Left renal pelvis (tissue), 4 donors: ENCODE measurements around the gene ANXA2. TPM values are rescaled to one million over a fixed set of nuclear protein-coding genes. Genes with fewer than 3 reads are reported as not detected.

Source experiments
- DNase-seq, 4 donors: peaks; one replicate each; pipeline ENCODE4 v3.0.0-alpha.2; 2013; ENCODE audit warnings: low read depth in 4 of 4, low spot score in 3 of 4
- polyA plus RNA-seq, 4 donors: library from polyadenylated mRNA; unstranded; fragments of 120-200 nt; gene quantifications; one replicate each; pipeline ENCODE4 v1.2.1, GENCODE V29; 2013; ENCODE audit not compliant: insufficient read length in 4 of 4

The ANXA2 gene
- polyA plus RNA-seq, 4 donors = 463 to 827 (median 632) TPM

- DNase-seq = no peak
Measured at GRCh38 chr15:60315878-60316277, 81.9 kb downstream of the ANXA2 start.

GRCh38 chr15:60313906-60314305, 83.9 kb downstream of the ANXA2 start:
- no peak for DNase-seq

- no peak for DNase-seq
Measured at GRCh38 chr15:60307034-60307433, 90.8 kb downstream of the ANXA2 start.

- no peak for DNase-seq
Measured at GRCh38 chr15:60301024-60301423, 96.8 kb downstream of the ANXA2 start.

GRCh38 chr15:60299452-60300047, 98.2 kb downstream of the ANXA2 start:
- peak in 1 of 4 donors; percentile 8 for DNase-seq

Other genes with a start within 250 kb of the ANXA2 start
- gene ICE2, start 81.2 kb upstream of the ANXA2 start, polyA plus RNA-seq = 10 to 100 TPM; 64.2 to 97.3 (median 88.6) TPM